DMS53 (cell line): ENCODE results near the gene PTX4.

ENCODE experiments used
- DNase-seq: peaks from one replicate; lab custom pipeline; 2025; lab: John Stamatoyannopoulos, UW

Gene PTX4, protein sequence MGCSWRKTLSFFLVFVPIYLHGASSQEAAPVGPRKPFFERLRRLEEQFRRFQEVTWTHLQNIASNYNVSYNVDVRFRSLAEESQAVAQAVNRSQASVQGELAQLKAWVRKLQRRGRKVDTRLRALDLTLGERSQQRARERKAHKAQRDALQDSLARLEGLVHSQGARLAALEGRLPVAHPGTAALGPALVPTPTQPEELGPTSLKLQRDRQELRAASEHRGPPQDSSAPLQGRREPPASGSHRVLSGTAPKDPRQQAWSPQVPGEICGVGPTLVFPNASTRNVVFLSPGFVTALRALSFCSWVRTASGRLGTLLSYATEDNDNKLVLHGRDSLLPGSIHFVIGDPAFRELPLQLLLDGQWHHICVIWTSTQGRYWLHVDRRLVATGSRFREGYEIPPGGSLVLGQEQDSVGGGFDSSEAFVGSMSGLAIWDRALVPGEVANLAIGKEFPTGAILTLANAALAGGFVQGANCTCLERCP

DNA sequence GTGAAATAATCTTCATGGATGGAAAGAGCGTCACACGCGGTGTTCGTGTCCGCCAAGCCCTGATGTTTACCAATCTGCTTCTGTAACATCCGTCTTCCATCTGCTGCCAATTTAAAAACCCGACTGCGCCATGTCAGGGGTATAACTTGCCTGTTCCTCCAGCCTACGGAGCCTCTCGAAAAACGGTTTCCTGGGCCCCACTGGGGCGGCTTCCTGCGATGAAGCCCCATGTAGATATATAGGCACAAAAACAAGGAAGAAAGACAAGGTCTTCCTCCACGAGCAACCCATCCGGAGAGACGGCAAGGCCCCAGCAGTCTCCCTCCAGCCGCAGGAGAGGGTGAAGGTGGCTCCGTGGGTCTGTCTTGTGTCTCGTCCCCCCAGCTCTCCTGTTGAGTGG is at the start of gene PTX4:
TSS of gene PTX4 (minus strand) at position 326 of the 400 bp plus-strand sequence. CDS start at position 291, 35 bp downstream.
- DNase-seq = no peak

DNA sequence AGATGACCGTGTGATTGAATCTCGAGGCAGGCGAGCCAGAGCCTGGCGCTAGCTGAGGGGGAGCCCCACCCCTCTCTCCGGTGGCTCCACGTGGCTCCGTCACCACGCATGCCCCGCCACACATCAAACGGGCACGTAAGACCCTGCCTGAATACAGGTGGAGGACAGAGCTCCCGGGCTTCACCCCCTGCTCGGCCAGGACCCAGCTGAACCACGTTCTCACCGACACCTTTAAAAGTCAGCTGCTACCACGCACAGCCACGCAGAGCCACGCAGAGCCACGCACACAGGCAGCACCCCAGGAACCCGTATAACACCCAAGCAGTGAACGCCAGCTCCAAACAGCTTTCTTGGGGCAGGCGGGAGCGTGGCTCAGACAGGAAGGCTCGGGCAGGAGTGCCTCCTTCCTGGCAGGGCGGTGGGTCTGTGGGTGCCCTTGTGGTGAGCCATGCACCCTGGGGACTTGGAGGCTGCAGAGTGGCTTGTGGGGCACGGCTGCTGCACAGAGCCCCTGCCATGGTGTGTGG is 49.1 kb upstream of the PTX4 start:
- no peak for DNase-seq

DNA sequence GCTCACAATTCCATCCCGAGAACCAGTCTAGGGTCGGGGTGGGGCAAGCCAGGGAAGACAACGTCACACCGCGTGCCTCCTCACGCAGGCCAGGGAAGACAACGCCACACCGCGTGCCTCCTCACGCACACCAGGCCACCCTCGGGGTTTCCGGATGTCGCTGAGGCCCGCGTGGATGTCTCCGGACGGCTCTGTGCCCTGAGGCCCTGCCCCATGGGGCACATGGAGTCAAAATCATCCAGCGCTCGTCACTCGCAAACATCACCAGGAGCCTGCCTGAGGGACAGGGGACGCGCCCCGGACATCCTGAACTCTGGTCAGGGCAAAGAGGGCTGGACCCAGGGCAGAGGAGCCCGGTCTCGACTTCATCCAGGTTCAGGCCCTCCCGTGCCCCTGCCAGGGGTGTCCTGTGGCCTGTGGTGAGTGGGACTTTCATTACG is 48.4 kb upstream of the PTX4 start:
- no peak for DNase-seq

DNA sequence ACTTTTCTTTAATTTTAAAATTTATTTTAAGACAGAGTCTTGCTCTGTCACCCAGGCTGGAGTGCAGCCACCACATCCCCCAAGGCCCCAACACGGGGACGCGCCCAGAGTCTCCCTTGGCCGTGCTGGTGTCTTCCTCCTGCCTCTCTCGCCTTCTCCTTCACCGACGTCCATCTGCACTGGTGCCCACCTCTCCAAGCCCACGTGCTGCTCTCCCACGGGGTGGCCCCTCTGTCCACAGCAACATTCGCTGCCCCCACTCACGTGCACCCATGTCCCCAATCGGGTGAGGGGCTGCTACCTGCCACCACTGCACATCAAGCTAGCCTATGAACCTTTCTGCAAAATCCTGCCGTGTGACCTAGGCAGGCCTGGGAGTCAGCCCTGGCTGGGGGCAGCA is 47.9 kb upstream of the PTX4 start:
- no peak for DNase-seq

DNA sequence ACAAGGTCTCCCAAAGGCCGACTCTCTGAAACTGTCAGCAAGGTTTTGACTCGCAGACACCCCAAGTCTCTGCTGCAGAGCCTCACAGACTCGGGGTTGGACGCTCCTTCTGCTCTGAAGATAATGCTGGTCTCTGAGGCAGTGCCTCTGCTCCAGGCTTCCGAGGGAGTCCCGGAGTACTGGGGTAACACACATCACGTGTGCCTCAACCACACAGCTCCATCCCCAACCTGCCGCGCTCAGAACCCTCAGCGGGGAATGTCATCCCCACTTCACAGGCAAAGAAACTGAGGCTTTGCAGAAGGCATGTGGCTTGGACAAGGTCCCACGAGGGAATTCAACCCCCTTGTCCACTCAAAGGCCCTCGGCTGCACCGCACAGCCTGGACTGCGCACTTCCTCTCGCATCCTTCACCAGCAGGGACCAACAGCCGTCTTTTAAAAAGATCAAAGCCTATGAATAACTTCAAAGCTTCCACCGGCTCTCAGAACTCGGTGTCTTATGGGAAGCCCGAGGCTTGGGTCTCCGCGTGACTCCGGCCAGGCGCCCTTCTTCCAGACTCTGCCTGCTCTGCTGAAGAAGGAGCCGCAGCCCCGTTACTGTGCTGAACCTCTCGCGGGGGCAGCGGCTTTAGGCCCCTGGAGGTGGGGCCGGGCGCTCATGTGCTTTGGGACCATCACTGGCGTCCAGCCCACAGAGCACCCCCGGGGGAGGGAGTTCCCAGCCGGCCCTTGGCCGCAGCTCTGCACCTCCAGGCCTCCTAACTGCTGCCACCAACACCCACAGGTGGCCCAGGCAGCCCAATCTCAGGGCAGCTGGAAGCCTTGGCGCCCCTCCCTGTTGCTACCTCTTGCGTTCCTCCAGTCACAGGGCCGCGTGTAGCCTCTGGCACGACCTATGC is 46.9 kb upstream of the PTX4 start:
- DNase-seq = no peak

DNA sequence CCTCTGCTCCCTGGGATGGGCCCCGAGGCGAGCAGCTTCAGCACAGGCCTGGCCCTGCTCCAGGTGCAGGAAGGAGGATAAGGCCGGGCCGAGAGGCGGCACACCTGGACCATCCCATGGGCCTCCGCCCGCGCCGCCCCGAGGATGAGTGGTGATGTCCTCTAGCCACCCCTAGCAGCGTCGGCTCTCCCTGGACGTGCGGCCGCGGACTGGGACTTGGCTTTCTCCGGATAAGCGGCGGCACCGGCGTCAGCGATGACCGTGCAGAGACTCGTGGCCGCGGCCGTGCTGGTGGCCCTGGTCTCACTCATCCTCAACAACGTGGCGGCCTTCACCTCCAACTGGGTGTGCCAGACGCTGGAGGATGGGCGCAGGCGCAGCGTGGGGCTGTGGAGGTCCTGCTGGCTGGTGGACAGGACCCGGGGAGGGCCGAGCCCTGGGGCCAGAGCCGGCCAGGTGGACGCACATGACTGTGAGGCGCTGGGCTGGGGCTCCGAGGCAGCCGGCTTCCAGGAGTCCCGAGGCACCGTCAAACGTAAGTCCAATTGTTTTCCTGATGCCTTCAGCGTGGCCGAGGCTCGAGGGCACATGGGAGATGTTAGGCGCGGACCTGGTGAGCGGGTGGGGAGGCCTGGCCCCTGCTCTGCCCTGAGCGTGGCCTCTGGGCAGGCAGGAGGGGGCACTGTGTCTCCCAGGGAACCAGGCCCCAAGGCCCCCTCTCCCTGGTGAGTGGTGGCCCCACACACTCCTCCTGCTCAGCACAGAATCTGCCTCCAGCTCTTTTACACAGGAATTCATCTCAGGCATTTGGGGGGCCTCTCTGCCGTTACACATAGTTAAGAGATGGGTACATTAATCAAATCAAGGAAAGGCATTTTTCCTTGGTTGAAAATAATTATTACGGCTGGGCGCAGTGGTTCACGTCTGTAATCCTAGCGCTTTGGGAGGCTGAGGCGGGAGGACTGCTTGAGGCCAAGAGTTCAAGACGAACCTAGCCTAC is 45.6 kb upstream of the PTX4 start:
- no peak for DNase-seq

DNA sequence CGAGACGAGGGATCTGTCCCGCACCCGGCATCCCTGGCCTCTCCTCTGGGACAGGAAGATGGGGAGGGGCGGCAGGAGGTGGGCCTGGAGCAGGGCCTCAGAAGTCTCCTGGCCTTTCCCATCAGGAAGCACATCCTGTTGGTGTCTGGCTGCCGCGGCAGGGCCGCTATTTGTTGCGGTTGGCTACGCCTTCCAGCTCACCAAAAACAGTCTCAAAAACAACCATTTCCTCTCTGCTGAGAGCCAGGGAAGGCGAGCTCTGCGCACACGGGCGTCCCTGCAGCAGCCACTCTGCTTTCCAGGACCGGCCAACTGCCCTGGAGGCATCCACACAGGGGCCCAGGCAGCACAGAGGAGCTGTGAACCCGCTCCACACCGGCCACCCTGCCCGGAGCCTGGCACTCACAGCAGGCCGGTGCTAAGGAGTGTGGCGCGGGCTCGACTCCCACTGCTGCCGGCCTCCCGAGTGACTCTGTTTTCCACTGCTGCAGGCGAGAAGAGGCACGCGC is 44.8 kb upstream of the PTX4 start, which contains the start of gene TMEM204:
TSS of gene TMEM204 (plus strand) at position 224 of the 509 bp plus-strand sequence. CDS start 610 bp downstream, outside the sequence.
- DNase-seq = no peak

DNA sequence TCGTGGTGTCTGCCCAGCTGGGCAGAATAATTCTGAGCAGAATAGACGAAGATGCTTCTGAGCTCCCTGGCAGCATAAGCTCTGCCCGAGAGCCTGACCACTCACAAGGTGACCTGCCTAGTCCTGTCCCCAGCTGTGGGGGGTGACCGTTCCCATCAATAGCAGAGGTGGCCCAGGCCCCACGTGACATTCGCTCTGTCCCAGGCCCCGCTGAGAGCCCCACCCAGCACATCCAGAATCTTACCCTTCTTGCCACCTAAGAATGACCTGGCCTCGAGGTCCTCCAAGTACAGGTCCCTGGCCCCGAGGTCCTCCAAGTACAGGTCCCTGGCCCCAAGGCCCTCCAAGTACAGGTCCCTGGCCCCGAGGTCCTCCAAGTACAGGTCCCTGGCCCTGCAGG is 44.0 kb upstream of the PTX4 start:
- no peak for DNase-seq

DNA sequence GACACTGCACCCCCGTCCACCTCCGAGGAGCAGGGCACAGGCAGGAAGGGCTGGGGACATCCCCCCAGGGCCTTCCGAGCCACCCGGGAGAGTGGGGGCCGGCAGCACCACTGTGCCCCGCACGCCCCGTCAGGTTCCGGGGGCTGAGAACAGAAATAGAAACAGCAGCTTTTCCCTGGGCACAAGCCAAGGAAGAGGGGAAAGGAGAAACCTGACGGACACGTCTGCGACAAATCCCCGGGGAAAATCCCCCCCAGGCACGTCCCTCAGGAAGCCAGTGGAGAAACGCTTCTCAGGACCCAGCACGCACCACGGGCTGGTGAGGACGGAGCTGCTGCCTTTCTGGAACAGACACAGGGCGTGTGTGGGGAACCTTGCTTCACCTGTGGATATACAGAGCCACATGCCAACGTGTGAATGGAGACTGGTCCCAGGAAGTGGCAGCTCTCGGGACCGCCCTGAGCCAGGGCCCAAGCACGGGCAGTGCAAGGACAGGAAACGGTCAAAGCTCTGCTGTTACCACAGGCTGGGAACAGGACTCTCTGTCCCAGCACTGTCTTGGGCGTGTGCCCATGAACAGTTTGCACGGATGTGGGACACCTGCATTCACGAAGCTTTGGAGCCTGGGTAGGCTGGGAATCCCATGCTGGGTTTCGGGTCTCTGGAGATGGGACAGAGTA is 43.5 kb upstream of the PTX4 start:
- DNase-seq = no peak

DNA sequence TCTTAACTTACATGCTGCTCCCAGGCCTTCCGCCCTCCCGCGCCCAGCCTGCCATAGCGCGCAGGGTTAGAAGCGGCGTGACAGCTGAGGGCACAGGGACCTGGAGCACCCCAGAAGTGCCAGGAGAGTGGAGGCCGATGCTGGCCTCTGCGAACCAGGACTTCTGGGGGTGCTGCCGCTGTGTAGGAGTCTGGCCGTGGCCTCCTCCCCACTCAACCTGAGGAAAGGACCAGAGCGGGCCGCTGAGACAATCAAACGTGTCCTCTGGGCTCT is 42.8 kb upstream of the PTX4 start:
- DNase-seq = no peak

DNA sequence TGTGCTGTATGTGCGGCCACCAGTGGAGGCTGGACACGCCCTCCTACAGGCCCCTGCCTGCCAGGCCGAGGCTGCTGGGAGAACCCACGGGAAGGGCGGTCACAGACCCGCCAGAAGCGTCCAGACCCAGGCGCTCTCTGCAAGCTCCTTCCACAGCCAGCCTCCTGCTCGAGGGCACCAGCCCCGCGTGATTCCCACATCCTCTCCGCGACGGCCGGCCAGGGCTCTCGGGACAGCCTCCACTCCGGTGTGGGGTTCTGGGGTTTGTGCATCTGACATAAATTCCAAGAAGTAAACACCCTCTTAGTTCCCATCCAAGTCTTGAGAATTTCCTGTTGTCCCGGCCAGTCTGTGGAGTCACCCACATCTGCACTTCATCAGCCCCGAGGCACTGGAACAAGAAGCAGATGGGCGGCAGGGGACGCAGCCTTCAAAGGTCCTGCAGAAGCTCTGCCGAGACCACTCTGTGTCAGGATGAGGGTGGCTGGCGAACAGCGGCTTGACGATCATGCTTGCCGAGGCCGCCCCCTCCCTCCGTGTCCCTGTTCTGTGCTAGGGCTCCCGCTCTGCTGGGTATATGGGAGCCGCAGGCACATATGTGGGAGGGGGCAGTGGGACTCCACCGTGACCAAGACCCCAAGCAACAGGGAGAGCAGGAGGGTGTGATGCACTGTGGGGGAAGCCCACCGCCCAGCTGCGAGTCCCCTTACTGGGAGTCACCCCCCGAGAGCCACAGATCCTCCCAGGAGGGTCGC is 42.3 kb upstream of the PTX4 start:
- DNase-seq = no peak

DNA sequence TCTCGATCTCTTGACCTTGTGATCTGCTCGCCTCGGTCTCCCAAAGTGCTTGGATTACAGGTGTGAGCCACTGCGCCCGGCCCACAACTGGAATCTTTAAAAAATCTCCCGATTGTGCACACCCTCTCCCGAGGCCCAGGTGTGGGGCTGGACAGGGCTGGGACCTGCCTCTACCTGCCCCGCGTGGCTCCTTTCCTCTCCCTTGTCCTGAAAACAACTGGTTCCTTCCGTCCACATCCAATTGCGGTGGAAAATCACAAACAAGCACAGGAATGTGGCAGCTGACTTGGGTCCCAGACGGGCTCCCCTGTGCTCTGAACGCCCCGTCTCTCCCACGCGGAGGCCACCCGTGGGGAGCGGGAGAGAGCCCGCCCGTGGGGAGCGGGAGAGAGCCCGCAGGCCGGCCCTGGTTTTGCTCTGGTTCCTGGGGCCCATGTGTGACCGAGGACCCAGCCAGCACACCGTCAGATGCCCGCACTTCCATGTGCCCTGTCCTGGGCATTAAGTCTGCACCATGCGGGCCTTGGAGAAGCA is 41.7 kb upstream of the PTX4 start:
- DNase-seq = no peak

DNA sequence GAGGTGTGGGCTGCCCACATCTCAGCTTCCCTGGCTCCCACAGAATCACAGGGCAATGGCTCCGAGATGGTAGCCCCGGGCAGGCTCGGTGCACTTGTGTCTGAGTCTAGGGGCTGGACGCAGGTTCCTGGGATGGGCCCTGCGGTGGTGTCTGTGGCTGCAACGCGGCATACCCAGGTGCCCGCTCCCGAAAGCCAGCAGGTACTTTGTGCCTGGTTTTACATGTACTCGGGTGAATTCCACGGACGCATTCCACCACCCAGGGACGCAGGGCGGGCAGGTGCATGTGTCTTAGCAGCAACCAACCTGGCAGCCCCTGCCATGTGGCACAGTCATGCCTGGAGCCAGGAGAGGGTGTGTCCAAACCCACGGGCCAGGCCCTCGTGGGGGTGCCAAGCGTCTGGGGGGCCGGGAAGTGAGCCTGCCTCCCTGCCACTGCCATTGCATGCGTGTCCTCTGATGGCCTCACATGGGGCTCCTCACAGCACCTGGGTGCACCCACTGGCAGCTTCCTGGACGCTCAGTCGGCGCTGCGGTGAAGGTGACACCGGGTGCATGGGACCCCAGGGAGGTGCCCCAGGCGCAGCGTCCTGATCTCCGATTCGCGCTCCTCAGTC is 40.3 kb upstream of the PTX4 start:
- no peak for DNase-seq

DNA sequence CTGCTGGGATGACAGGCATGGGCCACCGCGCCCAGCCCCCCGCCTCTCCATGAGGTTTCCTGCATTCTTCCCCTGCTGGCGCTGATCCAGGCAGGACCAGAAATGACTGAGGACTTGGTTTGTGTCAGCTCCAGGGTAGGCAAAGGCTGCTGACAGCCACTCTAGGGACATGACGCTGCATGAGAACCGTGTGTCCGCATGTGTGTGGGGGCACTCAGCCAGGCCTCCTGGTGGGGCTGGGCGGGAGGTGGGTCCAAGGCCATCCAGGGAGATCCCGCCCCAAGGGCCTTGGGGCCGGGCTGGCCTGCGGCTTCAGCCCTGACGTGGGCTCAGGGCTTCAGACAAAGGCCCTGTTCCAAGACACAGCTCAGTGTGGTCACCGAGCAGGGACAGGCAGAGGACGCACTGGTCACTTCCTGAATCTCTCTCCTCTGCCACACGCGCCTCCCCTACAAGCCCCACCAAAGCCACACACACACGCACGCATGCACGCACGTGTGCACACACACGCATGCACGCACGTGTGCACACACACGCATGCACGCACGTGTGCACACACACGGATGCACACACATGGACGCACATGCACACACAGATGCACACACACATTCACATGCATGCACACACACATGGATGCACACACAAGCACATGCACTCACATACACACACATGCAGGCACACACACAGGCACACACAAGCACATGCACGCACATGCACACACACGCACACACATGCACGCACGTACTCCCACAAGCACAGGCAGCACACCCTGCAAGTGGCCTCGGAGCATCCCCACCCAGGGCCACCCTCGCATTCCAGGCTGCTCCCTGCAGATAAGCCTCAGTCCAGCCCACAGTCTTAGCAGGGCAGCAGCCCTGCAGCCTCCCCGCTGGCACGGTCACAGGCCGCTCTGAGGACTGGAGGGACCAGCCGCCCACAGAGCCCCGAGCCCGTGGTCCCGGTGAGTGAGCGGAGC is 39.4 kb upstream of the PTX4 start:
- DNase-seq = no peak

DNA sequence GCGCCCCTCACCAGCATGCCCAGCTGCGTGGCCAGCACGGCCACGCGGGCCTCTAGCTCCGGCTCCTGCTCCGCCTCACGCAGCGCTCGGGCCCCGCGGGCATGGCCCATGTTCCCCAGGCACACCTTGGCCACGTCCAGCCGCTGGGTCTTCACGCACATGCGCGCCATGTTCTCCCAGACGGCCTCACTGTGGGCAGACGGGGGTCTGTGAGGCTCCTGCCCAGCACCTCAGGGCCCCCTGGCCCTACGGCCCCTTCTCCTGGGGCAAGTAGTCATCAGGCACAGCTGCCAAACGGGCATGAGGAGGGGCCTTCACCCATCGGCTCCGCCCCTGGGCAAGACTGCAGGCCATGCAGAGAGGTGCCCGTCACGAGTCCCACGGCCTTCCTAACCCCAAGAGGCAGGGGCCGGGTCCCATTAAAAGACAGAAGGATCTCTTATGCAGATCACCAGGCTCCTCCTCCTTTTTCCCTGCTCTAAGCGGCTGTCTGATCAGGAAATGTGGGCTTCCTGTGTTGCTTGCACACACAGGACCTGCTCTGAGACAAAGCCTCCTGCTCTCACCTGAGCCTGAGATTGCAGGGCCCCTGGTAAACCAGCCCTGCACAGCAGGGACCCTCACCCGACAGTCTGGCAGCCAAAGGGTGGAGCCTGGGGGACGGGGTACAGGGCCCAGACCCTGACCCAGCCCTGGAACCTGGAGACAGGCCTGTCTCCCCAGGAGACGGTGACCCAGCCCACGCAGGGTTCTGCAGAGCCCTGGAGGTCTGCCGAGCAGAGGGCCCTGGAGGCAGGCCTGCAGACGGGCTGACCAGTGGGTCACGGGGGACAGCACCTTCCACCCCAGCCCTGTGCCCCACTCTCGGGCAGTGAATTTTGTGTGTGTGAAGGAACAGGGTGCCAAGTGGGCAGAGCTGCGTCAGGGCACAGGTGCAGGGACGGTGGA is 38.1 kb upstream of the PTX4 start:
- DNase-seq = no peak

DNA sequence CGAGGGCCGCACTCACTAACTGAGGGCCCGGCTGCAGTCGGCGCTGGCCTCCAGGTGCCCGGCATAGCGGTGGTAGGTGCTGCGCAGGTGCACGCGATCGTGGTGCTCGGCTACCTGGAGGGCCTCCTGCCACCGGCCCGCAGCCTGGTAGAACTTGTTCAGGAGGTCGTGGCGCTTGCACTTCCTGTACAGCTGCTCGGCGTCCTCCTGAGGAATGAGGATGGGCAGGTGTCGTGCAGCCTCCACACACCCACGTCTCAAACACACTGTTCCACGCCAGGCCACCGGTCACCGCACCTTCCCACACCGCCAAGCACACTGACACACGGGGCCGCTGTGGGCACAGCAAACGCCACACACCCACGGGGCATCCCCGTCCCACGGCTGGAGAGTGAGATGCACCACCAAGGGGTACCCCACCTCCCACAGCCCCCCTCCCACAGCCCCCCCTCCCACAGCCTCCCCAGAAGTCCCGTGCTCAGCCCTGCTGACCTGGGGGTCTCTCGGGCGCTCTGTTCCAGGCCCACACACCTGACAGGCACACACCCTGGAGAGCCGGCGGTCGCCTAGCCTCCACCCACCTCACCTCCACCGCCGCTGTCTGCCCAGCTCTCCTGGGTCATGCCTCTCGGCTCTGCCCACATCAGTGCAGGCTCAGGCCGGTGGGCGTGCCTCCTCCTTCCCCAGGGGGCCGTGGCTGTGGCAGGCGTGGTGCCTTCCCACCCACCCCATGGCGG is 37.3 kb upstream of the PTX4 start:
- no peak for DNase-seq
